Measurements from ENCODE around the gene CERS6. TPM values are rescaled to one million over a fixed set of nuclear protein-coding genes. Genes with fewer than 3 reads are reported as not detected.

CERS6 gene
- total RNA-seq, 4 donors from 2014 or later: 25.9 to 57.2 (median 35.8) TPM

GRCh38 chr2:168565112-168565511 is 109.0 kb downstream of the CERS6 start:
- TF ChIP-seq CTCF (IDR thresholded peaks at IDR 0.05): no peak
- peak; percentile 57 for ATAC-seq (ENCODE audit: low FRiP score)
- DNase-seq (ENCODE audit: low spot score): no peak

GRCh38 chr2:168565512-168565911 is 109.4 kb downstream of the CERS6 start:
- ATAC-seq (ENCODE audit: low FRiP score) (no peak), DNase-seq (ENCODE audit: low spot score) (no peak)
- no peak for TF ChIP-seq CTCF (IDR thresholded peaks at IDR 0.05)

- no peak for DNase-seq (ENCODE audit: low spot score)
- no peak for ATAC-seq (ENCODE audit: low FRiP score)
Observed at GRCh38 chr2:168566974-168567665, 111.0 kb downstream of the CERS6 start.

GRCh38 chr2:168567836-168568235 is 111.8 kb downstream of the CERS6 start:
- DNase-seq (ENCODE audit: low spot score): no peak
- no peak for ATAC-seq (ENCODE audit: low FRiP score)
- TF ChIP-seq CTCF (IDR thresholded peaks at IDR 0.05): no peak

More at GRCh38 chr2:168566974-168567665, 111.0 kb downstream of the CERS6 start:
- TF ChIP-seq CTCF (IDR thresholded peaks at IDR 0.05): no peak

- ATAC-seq (ENCODE audit: low FRiP score) (no peak), DNase-seq (ENCODE audit: low spot score) (no peak)
- TF ChIP-seq CTCF (IDR thresholded peaks at IDR 0.05): no peak
Observed at GRCh38 chr2:168568476-168569267, 112.6 kb downstream of the CERS6 start.

GRCh38 chr2:168571061-168571460 is 115.0 kb downstream of the CERS6 start:
- no peak for DNase-seq (ENCODE audit: low spot score)
- TF ChIP-seq CTCF (IDR thresholded peaks at IDR 0.05): no peak
- no peak for ATAC-seq (ENCODE audit: low FRiP score)
